ENCODE results near the gene TAGLN. TPM values are rescaled to one million over a fixed set of nuclear protein-coding genes. Genes with fewer than 3 reads are reported as not detected.

TAGLN gene
- total RNA-seq, 1 experiment from 2014 or later, result 214 TPM

DNA sequence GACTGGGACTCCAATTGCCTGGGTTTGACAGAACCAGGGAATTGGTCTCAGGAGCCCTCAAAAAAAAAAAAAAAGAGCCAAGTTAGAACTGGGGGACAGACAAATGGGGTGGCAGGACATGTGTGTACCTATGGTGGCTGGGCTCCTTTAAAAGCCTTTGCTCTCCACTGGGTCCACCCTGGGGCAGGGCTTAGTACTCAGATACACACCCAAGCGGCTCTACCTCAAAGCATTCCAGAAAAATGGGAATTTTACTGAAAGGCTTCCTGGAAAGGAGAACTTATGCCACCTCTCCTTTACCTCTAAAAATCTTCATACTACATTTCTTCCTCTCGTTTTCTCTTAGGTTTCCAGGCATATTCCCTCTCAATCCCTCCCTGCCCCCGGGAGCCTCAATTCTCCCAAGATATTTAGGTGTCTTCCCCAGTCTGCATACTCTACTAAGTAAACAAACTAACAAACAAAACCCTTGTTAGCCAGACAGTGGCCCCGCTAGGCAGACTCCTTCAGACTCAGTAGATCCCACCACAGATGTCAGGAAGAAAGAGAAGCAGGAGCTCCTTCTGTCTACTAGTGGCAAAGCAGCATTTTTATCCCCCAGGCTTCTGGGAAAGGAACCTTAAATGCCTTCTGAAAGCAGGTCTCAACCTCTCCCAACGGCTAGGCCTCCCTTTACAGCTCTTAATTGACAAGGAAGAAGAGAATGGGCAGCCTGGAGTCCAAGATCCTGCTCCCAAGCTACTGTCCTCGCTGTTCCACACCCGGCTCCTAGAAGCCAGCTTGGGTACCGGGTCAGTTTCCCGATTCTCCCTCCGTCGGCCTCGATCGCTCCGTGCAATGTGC is 32.0 kb downstream of the TAGLN start:
- DNase-seq (ENCODE audit: low read depth), result no peak

DNA sequence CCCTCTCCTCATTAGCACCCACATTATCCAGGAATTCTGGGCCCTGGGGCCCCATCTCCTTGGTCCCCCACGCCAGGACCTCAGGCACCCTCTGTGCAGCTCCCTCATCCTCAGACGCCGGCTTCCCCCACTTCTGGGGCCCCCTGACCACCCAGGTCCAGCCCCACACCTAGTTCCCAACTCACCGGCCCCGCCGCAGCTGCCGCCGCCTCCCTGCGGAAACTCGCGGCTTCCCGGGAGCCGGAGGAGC is 32.6 kb downstream of the TAGLN start, which contains the start of gene PCSK7:
Gene PCSK7 (minus strand): TSS at position 232 of the 250 bp plus-strand sequence. CDS start 2,229 bp downstream, outside the sequence.
- no peak for DNase-seq (ENCODE audit: low read depth)

DNA sequence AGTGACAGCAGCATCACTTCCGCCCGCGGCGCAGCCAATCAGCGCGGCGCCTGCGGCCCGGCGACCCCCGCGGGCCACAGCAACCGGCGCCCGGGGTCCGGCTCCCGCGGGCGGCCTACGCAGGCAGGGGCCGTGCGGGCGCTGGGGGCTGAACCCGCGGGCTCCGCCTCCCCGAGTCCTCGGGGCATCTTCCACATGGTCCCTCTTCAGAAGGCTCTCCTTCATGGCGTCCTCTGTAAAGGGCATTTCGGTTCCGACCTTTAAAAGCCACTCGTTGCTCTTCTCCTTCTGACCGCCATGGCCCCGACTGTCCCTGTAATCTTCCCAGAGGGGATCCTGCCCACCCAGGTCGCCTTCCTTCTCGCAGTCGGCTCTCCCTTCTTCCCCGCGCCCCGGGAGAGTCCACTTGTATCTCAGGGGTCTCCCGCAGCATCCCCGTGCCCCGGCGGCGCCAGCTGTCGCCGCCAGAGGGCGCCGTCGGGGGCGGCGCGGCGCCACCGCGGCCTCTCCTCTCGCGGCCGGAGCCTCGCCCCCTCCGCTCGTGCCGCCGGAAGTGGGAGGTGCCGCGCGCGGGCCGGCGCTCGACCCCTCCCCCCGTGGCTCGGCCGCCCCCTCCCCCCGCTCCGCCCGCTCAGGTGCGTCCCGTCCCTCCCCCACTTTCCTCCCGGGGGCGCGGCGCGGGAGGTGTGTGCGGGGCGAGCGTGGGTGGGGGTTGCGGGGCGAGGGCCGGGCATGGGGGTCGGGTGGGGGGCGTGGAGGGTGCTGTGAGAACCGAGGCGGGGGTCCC is 33.1 kb downstream of the TAGLN start, which contains the start of gene RNF214:
Gene RNF214 (plus strand): TSS at position 580 of the 787 bp plus-strand sequence. CDS start 1,602 bp downstream, outside the sequence.
- peak; percentile 84 for DNase-seq (ENCODE audit: low read depth)

DNA sequence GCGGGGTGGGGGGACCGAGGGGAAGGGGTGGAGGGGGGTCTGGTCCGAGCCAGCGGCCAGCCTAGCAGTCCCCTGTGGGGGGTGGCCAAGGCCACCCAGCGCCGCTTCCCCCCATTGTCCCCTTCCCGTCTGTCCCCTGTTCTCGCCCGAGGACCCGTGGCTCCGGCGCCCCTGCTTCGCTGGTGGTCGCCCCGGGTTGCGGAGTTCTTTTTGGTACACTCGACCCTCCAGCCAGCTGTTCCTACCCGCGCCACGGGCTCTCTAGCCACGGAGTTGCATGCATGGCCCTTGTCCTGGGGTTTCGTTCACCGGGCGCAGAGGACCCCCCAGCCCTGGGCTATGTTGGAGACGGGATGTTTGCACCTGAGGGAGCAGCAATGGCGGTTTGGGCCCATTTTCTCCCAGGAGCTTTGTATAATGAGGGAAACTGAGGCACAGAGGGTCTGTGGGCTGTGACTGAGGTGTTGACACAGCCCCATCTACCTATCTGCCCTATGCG is 33.8 kb downstream of the TAGLN start:
- DNase-seq (ENCODE audit: low read depth), result no peak

DNA sequence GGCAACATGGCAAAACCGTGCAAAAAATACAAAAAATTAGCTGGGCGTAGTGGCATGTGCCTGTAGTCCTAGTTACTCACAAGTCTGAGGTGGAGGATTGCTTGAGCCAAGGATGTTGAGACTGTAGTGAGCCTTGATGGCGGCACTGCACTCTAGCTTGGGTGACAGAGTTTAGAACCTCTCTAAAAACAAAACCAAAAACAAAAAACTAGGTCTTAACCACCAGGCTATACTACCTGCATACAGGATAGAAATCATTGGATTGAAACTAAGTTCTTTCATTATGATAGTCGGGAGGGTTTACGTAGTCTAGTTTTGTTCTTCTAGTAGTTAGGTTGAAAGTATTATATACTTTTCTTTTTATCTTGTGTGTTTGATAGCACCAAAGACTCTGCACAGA is 39.1 kb downstream of the TAGLN start:
- DNase-seq (ENCODE audit: low read depth), result no peak

DNA sequence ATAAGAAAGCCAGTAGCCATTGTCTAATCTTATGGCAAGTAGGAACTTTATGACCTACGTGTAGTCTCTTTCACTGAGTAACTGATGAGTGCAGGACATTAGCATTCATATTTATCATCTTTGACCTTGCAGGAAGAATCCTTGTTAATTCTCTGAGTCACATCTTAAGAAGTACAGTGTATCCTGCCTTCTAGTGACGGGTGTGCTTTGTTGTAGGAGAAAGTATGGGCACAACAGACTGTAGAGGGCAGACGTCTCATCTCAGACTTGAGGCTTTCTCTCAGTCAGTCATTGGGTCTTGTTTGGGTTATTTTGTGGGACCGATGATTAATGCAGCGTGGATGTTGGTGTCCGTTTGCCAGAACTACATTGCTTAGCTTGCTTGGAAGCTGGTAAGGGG is 40.1 kb downstream of the TAGLN start:
- DNase-seq (ENCODE audit: low read depth), result peak; percentile 77

DNA sequence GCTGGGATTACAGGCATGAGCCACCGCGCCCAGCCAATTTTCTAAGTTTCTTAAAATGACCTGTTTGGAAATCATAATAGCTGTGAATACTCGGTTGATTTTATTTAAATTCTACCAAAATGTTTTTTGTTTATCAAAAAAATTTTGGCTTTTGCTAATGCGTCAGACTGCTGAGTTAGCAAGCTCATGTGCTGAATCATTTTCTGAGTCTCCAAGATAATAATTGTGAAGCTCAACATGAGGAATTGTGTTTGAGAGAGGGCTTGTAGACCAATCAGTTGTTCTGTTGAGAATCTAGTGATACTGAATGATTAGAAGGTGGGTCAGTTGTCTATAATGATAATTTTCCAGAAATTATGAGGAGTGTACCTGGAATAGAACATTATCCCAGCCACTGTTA is 49.2 kb downstream of the TAGLN start:
- DNase-seq (ENCODE audit: low read depth), result no peak

DNA sequence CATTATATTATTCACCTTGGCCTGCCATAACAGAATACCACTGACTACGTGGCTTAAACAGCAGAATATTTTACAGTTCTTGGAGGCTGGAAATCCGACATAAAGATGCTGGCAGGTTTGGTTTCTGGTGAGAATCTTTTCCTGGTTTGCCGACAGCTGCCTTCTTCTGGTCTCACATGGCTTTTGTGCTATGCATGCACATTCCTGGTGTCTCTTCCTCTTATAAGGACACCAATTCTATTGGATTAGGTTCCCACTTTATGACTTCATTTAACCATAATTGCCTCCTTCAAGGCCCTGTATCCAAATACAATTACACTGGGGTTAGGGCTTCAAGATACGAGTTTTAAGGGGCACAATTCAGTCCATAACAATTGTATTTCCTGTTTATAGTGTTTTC is 50.4 kb downstream of the TAGLN start:
- DNase-seq (ENCODE audit: low read depth), result no peak

DNA sequence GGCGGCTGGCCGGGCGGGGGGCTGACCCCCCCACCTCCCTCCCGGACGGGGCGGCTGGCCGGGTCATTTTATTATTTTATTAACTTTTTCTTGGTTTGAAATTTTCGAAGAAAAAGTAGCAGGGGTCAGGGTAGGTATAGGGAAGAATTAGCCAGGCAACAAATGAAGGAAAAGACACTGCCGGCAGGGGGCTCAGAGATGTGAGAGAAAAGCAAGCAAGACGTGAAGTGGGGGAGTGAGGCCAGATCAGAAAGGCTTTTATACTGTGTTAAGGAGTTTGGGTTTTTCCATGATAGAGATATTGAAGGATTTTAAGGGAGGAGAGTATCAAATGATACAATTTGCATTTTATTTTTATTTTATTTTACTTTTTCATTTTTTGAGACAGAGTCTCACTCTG is 52.3 kb downstream of the TAGLN start:
- no peak for DNase-seq (ENCODE audit: low read depth)

DNA sequence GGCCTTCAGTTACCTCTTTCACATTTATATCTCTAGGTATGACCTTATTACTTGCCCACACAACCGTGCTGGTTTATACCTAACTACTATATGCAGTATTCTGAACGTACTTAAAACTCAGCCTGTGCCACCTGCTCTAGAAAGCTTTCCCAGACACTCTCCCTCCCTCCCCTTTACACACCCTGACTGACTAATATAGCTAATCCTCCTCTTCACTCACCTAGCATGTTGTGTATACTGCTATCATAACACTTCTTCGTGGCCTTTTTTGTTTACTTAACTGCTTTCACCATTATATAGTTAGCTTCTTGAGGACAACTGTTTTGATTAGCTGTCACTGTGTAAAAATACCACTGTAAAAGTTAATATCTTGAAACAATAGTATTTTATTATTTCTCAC is 56.8 kb downstream of the TAGLN start:
- DNase-seq (ENCODE audit: low read depth), result no peak

DNA sequence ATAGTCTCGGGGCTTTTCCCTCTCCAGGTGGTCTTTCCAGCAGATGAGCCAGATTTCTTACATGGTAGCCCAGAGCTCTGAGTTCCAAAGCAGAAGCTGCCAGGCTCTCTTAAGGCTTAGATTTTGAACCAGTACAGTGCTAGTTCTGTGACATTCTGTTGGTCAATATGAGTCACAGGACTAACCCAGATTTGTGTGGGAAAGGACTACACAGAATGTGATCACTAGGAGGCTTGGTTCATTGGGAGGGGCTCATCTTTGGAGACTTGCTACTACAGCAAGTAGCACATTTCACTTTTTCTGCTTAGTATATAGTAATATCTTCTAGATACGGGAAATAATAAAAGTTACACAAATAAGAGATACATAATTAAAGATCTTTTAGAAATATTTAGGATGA is 57.4 kb downstream of the TAGLN start:
- DNase-seq (ENCODE audit: low read depth), result peak; percentile 25

Other genes with a start within 250 kb of the TAGLN start
- gene SIK3, start 100.9 kb upstream of the TAGLN start, total RNA-seq (2014; rRNA removed; shearing (Covaris generic)), result 8.2 and 9.7 TPM in 2 replicates
- gene PAFAH1B2, start 55.1 kb upstream of the TAGLN start, total RNA-seq (2014; rRNA removed; shearing (Covaris generic)), result 112 and 123 TPM in 2 replicates
- 3.3 and 5.1 TPM in 2 replicates for gene SIDT2, start 20.6 kb upstream of the TAGLN start, total RNA-seq (2014; rRNA removed; shearing (Covaris generic))
- 33.7 and 38.0 TPM in 2 replicates for gene PCSK7, start 32.7 kb downstream of the TAGLN start, total RNA-seq (2014; rRNA removed; shearing (Covaris generic))
- gene RNF214, start 33.3 kb downstream of the TAGLN start, total RNA-seq (2014; rRNA removed; shearing (Covaris generic)), result 6.9 and 7.6 TPM in 2 replicates
- gene BACE1-AS, start 92.0 kb downstream of the TAGLN start, total RNA-seq (2014; rRNA removed; shearing (Covaris generic)), result 1.4 and 2.9 TPM in 2 replicates
- gene BACE1, start 116.9 kb downstream of the TAGLN start, total RNA-seq (2014; rRNA removed; shearing (Covaris generic)), result 9.3 and 14.8 TPM in 2 replicates
- gene CEP164, start 128.5 kb downstream of the TAGLN start, total RNA-seq (2014; rRNA removed; shearing (Covaris generic)), result 28.0 and 31.0 TPM in 2 replicates